SK-N-SH treated with all-trans-retinoic acid at 6 μM for 48 hours (cell line): ENCODE measurements around the gene QRFP.

Experiments used
- ARNTL ChIP-seq: fragments of 450-650 bp; formaldehyde crosslinking; IDR thresholded peaks from 2 replicates; pipeline ENCODE4 v1.5.0; 2020; ENCODE audit warnings: low read depth, mild to moderate bottlenecking, moderate library complexity, borderline replicate concordance
- CSDC2 ChIP-seq: fragments of 250-450 bp; sonication (Bioruptor Pico); IDR thresholded peaks from 2 replicates; pipeline ENCODE4 v1.5.0; 2020; ENCODE audit warnings: mild to moderate bottlenecking, moderate library complexity
- RARB ChIP-seq: fragments of 250-450 bp; sonication (Bioruptor Pico); IDR thresholded peaks from 2 replicates; pipeline ENCODE4 v1.8.0; 2021; ENCODE audit warnings: mild to moderate bottlenecking, moderate library complexity
- SNAI2 ChIP-seq: fragments of 250-450 bp; sonication (Bioruptor Pico); IDR thresholded peaks from 2 replicates; pipeline ENCODE4 v1.5.0; 2020; ENCODE audit warnings: mild to moderate bottlenecking, moderate library complexity
- TOX ChIP-seq: fragments of 250-450 bp; sonication (Bioruptor Pico); IDR thresholded peaks from 2 replicates; pipeline ENCODE4 v1.8.0; 2021; ENCODE audit warnings: mild to moderate bottlenecking, moderate library complexity, borderline replicate concordance
- ZFP30 ChIP-seq: fragments of 450-650 bp; formaldehyde crosslinking; IDR thresholded peaks from 2 replicates; pipeline ENCODE4 v1.5.0; 2022; ENCODE audit warnings: mild to moderate bottlenecking, moderate library complexity
- ZNF70 ChIP-seq: fragments of 450-650 bp; formaldehyde crosslinking; IDR thresholded peaks from 2 replicates; pipeline ENCODE4 v1.5.0; 2020; ENCODE audit warnings: mild to moderate bottlenecking, moderate library complexity
- TF ChIP-seq, protein P1 (sequence below): fragments of 250-450 bp; sonication (Bioruptor Pico); IDR thresholded peaks from 2 replicates; pipeline ENCODE4 v1.5.1; 2020; ENCODE audit warnings: low read depth, mild to moderate bottlenecking, moderate library complexity
- TF ChIP-seq, protein P2 (sequence below): fragments of 250-450 bp; sonication (Bioruptor Pico); IDR thresholded peaks from 2 replicates; pipeline ENCODE4 v1.8.0; 2020; ENCODE audit warnings: mild to moderate bottlenecking, moderate library complexity, borderline replicate concordance
- TF ChIP-seq, protein P3 (sequence below): fragments of 250-450 bp; sonication (Bioruptor Pico); IDR thresholded peaks from 2 replicates; pipeline ENCODE4 v1.8.0; 2021; ENCODE audit warnings: low read depth, mild to moderate bottlenecking, moderate library complexity, borderline replicate concordance
- TF ChIP-seq, protein P4 (sequence below): fragments of 250-450 bp; sonication (Bioruptor Pico); IDR thresholded peaks from 2 replicates; pipeline ENCODE4 v1.5.0; 2020; ENCODE audit warnings: mild to moderate bottlenecking, moderate library complexity

DNA sequence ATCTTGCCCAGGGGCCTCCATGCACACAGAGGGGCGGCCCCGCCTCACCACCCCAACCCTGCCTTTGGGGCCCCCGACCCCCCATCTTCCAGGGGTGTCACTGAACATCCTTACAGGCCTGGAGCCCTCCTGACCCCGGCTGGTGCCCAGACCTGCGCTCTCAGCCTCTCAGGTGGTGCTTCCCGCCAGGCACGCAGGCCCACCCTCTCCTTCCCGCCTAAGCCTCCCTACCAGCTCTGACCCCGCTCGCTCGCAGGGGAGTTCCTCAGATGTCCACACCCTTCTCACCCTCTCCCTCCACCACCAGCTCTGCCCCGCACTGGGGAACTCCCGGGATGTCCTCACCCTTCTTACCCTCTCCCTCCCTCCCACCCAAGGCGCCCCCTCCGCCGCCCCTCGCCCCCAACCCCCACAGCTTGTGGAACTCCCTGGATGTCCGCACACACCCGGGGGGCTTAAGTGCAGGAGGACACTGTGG is 12.3 kb upstream of the QRFP start:
- TF ChIP-seq, protein P1, sequence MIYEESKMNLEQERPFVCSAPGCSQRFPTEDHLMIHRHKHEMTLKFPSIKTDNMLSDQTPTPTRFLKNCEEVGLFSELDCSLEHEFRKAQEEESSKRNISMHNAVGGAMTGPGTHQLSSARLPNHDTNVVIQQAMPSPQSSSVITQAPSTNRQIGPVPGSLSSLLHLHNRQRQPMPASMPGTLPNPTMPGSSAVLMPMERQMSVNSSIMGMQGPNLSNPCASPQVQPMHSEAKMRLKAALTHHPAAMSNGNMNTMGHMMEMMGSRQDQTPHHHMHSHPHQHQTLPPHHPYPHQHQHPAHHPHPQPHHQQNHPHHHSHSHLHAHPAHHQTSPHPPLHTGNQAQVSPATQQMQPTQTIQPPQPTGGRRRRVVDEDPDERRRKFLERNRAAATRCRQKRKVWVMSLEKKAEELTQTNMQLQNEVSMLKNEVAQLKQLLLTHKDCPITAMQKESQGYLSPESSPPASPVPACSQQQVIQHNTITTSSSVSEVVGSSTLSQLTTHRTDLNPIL, result no peak
- TF ChIP-seq ZNF70 (no peak), ZFP30 (CRISPR knock-in tag) (no peak), RARB (CRISPR knock-in tag) (no peak), CSDC2 (CRISPR knock-in tag) (no peak), TOX (CRISPR knock-in tag) (no peak), ARNTL (CRISPR knock-in tag) (no peak), SNAI2 (CRISPR knock-in tag) (no peak)
- TF ChIP-seq, protein P2, sequence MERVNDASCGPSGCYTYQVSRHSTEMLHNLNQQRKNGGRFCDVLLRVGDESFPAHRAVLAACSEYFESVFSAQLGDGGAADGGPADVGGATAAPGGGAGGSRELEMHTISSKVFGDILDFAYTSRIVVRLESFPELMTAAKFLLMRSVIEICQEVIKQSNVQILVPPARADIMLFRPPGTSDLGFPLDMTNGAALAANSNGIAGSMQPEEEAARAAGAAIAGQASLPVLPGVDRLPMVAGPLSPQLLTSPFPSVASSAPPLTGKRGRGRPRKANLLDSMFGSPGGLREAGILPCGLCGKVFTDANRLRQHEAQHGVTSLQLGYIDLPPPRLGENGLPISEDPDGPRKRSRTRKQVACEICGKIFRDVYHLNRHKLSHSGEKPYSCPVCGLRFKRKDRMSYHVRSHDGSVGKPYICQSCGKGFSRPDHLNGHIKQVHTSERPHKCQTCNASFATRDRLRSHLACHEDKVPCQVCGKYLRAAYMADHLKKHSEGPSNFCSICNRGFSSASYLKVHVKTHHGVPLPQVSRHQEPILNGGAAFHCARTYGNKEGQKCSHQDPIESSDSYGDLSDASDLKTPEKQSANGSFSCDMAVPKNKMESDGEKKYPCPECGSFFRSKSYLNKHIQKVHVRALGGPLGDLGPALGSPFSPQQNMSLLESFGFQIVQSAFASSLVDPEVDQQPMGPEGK (CRISPR knock-in tag), result no peak
- TF ChIP-seq, protein P3, sequence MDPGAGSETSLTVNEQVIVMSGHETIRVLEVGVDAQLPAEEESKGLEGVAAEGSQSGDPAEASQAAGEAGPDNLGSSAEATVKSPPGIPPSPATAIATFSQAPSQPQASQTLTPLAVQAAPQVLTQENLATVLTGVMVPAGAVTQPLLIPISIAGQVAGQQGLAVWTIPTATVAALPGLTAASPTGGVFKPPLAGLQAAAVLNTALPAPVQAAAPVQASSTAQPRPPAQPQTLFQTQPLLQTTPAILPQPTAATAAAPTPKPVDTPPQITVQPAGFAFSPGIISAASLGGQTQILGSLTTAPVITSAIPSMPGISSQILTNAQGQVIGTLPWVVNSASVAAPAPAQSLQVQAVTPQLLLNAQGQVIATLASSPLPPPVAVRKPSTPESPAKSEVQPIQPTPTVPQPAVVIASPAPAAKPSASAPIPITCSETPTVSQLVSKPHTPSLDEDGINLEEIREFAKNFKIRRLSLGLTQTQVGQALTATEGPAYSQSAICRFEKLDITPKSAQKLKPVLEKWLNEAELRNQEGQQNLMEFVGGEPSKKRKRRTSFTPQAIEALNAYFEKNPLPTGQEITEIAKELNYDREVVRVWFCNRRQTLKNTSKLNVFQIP (CRISPR knock-in tag), result no peak
- TF ChIP-seq, protein P4, sequence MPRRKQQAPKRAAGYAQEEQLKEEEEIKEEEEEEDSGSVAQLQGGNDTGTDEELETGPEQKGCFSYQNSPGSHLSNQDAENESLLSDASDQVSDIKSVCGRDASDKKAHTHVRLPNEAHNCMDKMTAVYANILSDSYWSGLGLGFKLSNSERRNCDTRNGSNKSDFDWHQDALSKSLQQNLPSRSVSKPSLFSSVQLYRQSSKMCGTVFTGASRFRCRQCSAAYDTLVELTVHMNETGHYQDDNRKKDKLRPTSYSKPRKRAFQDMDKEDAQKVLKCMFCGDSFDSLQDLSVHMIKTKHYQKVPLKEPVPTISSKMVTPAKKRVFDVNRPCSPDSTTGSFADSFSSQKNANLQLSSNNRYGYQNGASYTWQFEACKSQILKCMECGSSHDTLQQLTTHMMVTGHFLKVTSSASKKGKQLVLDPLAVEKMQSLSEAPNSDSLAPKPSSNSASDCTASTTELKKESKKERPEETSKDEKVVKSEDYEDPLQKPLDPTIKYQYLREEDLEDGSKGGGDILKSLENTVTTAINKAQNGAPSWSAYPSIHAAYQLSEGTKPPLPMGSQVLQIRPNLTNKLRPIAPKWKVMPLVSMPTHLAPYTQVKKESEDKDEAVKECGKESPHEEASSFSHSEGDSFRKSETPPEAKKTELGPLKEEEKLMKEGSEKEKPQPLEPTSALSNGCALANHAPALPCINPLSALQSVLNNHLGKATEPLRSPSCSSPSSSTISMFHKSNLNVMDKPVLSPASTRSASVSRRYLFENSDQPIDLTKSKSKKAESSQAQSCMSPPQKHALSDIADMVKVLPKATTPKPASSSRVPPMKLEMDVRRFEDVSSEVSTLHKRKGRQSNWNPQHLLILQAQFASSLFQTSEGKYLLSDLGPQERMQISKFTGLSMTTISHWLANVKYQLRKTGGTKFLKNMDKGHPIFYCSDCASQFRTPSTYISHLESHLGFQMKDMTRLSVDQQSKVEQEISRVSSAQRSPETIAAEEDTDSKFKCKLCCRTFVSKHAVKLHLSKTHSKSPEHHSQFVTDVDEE (CRISPR knock-in tag), result no peak
